Measurements from ENCODE around the gene NPAS3. TPM values are rescaled to one million over a fixed set of nuclear protein-coding genes. Genes with fewer than 3 reads are reported as not detected.

The NPAS3 gene
- total RNA-seq, 1 donor from 2014 or later = 2.4 TPM

DNA sequence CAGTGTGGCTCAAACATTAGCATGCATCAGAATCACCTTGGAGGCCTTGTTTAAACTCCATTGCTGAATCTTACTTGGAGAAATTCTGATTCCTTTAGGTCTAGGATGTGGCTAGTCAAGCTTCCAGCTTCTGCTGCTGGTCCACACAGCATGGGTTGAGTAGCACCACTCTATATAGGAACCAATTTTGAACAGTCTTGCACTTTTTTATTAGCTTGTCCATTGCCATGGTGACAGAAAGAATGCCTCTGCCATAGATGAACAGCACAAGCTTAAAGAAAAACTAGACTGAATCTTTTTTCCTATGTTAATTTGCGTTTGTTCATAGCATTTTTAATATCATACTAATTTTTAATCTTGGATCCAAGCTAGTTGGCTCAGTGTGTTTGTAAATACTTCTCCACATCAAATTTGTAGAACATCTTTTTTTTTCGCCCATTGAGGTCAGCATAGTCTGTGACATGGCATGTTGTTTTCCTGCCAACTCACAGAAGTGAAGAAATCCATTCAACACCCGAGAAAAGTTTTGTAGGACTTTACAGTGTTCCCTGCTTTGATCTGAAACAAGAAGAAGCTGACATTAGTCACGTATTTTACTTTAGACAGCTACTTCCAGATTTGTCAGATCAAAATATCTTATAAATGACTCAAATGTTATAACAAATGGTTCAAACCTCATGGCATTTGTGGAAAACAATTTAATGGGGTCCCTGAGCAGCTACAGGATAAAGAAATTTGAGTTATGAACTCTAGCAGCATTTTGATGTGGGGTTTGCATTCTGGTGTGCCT lies 573.4 kb downstream of the NPAS3 start:
- Mint-ChIP-seq H3K4me1 (ENCODE audit: low read depth, unreplicated experiment) (peaks cover 14% of the 10 kb centered on the region), H3K27ac (ENCODE audit: unreplicated experiment) (no peak overlapping the region), H3K36me3 (ENCODE audit: unreplicated experiment) (no peaks in the 10 kb centered on the region), H3K27me3 (ENCODE audit: unreplicated experiment) (no peaks in the 10 kb centered on the region), H3K4me3 (ENCODE audit: unreplicated experiment) (no peak overlapping the region), H3K9me3 (ENCODE audit: unreplicated experiment) (no peaks in the 10 kb centered on the region)
- no peak for DNase-seq
- TF ChIP-seq, protein P1, sequence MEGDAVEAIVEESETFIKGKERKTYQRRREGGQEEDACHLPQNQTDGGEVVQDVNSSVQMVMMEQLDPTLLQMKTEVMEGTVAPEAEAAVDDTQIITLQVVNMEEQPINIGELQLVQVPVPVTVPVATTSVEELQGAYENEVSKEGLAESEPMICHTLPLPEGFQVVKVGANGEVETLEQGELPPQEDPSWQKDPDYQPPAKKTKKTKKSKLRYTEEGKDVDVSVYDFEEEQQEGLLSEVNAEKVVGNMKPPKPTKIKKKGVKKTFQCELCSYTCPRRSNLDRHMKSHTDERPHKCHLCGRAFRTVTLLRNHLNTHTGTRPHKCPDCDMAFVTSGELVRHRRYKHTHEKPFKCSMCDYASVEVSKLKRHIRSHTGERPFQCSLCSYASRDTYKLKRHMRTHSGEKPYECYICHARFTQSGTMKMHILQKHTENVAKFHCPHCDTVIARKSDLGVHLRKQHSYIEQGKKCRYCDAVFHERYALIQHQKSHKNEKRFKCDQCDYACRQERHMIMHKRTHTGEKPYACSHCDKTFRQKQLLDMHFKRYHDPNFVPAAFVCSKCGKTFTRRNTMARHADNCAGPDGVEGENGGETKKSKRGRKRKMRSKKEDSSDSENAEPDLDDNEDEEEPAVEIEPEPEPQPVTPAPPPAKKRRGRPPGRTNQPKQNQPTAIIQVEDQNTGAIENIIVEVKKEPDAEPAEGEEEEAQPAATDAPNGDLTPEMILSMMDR (IDR thresholded peaks at IDR 0.05; ENCODE audit: partially characterized antibody, unreplicated experiment) = no peak

DNA sequence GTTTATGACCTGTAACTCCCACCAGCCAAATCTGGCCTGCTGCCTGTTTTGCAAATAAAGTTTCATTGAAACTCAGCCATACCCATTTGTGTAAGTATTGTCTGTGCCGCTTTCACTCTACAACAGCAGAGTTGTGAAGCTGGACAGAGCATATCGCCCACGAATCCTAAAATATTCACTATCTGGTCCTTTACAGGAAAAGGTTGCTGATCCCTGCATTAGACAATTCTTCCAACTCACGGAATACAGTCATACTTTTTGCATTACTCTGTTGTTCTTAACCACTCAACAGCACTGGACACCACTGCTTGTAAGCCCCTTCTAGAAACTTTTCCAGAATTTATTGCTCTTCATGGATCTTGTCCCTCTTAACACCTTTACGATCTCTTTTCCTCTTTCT lies 576.8 kb downstream of the NPAS3 start:
- Mint-ChIP-seq H3K27ac (ENCODE audit: unreplicated experiment) (no peak overlapping the region), H3K4me1 (ENCODE audit: low read depth, unreplicated experiment) (peaks cover 7% of the 10 kb centered on the region), H3K9me3 (ENCODE audit: unreplicated experiment) (no peaks in the 10 kb centered on the region), H3K36me3 (ENCODE audit: unreplicated experiment) (no peaks in the 10 kb centered on the region), H3K27me3 (ENCODE audit: unreplicated experiment) (no peaks in the 10 kb centered on the region), H3K4me3 (ENCODE audit: unreplicated experiment) (no peak overlapping the region)
- TF ChIP-seq, protein P1 (IDR thresholded peaks at IDR 0.05; ENCODE audit: partially characterized antibody, unreplicated experiment) = no peak
- DNase-seq = no peak

DNA sequence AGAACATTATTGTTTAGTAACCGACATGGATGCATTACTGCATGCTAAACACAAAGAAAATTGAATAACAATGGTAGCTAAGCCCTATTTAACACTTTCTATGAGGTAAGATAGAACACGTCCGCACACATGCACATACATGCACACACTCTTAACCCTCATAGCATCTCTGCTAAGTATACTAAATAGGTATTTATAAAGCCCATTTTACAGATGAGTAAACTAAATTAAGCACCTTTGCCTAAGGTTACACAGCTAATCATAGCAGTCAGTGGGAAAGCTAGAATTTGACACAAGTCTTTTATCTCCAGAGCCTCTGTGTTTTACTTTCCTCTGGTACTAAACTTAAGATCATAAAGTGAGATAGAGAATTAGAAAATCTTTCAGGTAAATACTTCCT lies 577.2 kb downstream of the NPAS3 start:
- H3K27ac Mint-ChIP-seq (ENCODE audit: unreplicated experiment) = no peak overlapping the region
- no peaks in the 10 kb centered on the region for H3K27me3 Mint-ChIP-seq (ENCODE audit: unreplicated experiment)
- peaks cover 4% of the 10 kb centered on the region for H3K4me1 Mint-ChIP-seq (ENCODE audit: low read depth, unreplicated experiment)
- no peaks in the 10 kb centered on the region for H3K9me3 Mint-ChIP-seq (ENCODE audit: unreplicated experiment)
- H3K36me3 Mint-ChIP-seq (ENCODE audit: unreplicated experiment) = no peaks in the 10 kb centered on the region
- no peak for DNase-seq
- no peak overlapping the region for H3K4me3 Mint-ChIP-seq (ENCODE audit: unreplicated experiment)
- TF ChIP-seq, protein P1 (IDR thresholded peaks at IDR 0.05; ENCODE audit: partially characterized antibody, unreplicated experiment) = no peak

DNA sequence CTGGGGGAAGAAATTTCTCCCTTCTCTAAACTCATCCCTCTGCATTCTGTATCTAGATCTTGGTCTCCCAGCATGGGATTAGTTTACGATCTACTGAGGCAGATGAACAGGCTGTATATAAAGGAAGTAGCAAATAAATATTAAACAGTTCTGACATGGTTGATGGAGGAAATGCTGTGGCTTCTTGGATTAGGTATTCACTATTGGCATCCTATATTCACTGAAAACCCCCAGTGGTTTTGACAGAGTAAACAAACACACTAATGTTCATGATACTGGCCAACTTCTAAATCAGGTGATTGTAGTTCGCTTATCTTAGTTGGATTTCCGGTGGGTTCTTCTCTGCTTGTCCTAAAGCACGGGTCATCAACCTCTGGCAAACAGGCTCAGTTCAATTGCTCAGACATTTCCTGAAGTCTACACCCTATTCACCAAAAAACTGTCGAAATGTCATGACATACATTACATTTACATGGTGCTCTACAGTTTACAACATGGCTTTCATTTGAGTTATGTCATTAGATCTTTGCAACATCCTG lies 578.3 kb downstream of the NPAS3 start:
- Mint-ChIP-seq H3K4me1 (ENCODE audit: low read depth, unreplicated experiment) (no peaks in the 10 kb centered on the region), H3K27me3 (ENCODE audit: unreplicated experiment) (no peaks in the 10 kb centered on the region), H3K4me3 (ENCODE audit: unreplicated experiment) (no peak overlapping the region), H3K36me3 (ENCODE audit: unreplicated experiment) (no peaks in the 10 kb centered on the region), H3K27ac (ENCODE audit: unreplicated experiment) (no peak overlapping the region), H3K9me3 (ENCODE audit: unreplicated experiment) (no peaks in the 10 kb centered on the region)
- TF ChIP-seq, protein P1 (IDR thresholded peaks at IDR 0.05; ENCODE audit: partially characterized antibody, unreplicated experiment) = no peak
- no peak for DNase-seq

GRCh38 chr14:33521192-33521591 lies 582.5 kb downstream of the NPAS3 start:
- TF ChIP-seq, protein P1 (IDR thresholded peaks at IDR 0.05; ENCODE audit: partially characterized antibody, unreplicated experiment) = no peak
- Mint-ChIP-seq H3K27ac (ENCODE audit: unreplicated experiment) (no peak overlapping the region), H3K27me3 (ENCODE audit: unreplicated experiment) (no peaks in the 10 kb centered on the region), H3K4me1 (ENCODE audit: low read depth, unreplicated experiment) (no peaks in the 10 kb centered on the region), H3K36me3 (ENCODE audit: unreplicated experiment) (no peaks in the 10 kb centered on the region), H3K9me3 (ENCODE audit: unreplicated experiment) (no peaks in the 10 kb centered on the region), H3K4me3 (ENCODE audit: unreplicated experiment) (no peak overlapping the region)
- no peak for DNase-seq

Data from glutamatergic neuron (in vitro differentiated cells).